ENCODE measurements around the gene MYO1C.
"Not testable (repeated sequence)": the region's sequence is repeated elsewhere in the genome, so short reads cannot be mapped to it uniquely, and the experiment has no call there.

MYO1C gene

DNA sequence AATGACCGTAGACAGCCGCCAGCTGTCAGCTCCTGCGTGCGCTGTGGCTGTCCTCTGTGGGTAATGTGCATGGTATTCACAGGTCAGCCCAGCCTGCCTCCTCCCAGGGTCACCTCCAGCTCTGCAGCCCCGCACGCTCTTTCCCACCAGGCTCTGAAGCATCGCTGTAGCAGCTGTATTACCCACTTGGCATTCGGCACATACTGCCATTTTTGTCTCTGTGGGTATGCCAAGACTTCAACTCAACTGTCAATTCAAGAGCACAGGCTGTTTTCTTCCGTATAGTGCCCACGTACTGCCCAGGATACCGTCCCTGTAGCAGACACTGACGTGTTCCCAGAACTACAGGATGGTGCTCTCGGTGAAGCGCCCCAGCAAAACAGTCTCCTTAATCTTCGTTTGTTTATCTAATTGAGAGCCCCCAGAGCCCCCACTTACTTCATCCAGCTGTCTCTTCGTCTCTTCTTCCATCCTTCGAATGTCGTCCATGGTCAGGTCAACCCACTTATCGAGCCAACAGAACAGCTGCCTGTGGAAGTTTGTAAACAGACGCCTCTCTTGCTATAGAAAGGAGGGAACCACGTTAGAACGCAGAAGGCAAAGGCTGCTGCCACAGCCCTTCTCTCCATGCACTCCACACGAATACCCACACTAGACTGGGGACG, 41.3 kb upstream of the MYO1C start:
- Histone ChIP-seq H3K4me2 (ENCODE audit: low read length) (no peak overlapping the region), H3K4me1 (ENCODE audit: control insufficient read depth in 1 of 2, insufficient read depth in 2 of 2, low read length in 2 of 2) (no peaks in the 10 kb centered on the region), H3K36me3 (ENCODE audit: control insufficient read depth in 1 of 2, insufficient read depth in 2 of 2, low read length in 2 of 2) (peaks cover 53 to 63% of the 10 kb centered on the region in 2 experiments), H4K8ac (ENCODE audit: low read depth, low read length) (no peak overlapping the region), H3K9ac (ENCODE audit: low read length) (no peak overlapping the region), H3K23ac (ENCODE audit: low read length) (no peak overlapping the region), H3K18ac (ENCODE audit: low read length) (no peak overlapping the region), H2BK120ac (ENCODE audit: insufficient read depth, low read length, poor library complexity) (no peak overlapping the region), H4K12ac (ENCODE audit: low read depth, low read length) (no peak overlapping the region), H2AK5ac (ENCODE audit: low read length) (no peak overlapping the region), H2AFZ (ENCODE audit: insufficient read depth, low read length, poor library complexity) (no peak overlapping the region), H2BK12ac (ENCODE audit: low read length) (no peak overlapping the region), H3K9me3 (ENCODE audit: insufficient read depth, low read depth, low read length) (no peaks in the 10 kb centered on the region), H3K79me1 (ENCODE audit: low read length) (no peaks in the 10 kb centered on the region), H2BK5ac (ENCODE audit: low read depth, low read length, poor library complexity) (no peak overlapping the region), H3K27ac (ENCODE audit: low read depth, low read length) (no peak overlapping the region), H3K4me3 (ENCODE audit: low read depth, low read length) (no peak overlapping the region), H3K27me3 (ENCODE audit: insufficient read depth, low read length) (no peaks in the 10 kb centered on the region), H3K14ac (ENCODE audit: low read length) (no peak overlapping the region), H3K4ac (ENCODE audit: low read depth, low read length) (no peak overlapping the region), H3K79me2 (ENCODE audit: control insufficient read depth, insufficient read depth, low read length, poor library complexity) (no peaks in the 10 kb centered on the region), H4K91ac (ENCODE audit: low read depth, low read length) (no peak overlapping the region)
- DNase-seq: no peak
- no CpG with 5 or more reads among the region's 24 CpGs for WGBS (ENCODE audit: extremely low coverage, insufficient coverage, insufficient read length)

DNA sequence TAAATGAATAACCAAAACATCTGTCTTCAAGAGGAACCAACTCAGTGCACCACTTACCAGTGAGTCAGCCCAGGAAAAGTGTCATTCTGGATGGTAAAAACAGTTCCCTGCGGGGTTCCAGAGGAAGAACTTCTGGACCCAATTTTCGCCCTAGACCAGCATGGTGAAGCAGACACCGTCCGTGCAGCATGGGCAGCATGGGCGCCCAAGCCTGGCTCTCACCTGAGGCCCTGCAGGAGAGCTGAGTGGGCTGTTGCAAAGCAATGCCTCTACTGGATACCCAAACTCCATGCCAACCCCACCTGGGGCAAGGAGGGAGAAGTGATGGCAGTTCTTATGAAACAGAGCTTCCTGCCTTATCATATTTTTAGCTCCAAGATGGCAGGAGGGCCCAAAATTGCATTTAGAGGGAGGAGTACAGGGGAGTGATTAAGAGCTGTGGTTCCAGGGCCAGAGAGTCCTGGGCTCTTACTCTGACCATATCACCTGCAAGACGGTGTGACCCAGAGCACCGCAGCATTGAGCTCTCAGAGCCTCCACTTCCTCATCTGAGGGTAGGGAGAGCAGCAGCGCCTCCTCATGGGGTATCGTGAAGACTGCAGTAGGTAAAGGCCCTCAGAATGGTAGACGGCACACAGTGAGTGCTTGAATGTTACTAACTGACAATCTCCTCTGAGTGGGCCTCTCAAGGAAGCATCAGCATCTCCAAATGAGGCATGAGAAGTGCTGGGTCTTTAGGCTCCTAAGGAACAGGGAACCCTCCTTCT, 40.5 kb upstream of the MYO1C start:
- no peaks in the 10 kb centered on the region for H3K4me1 ChIP-seq (ENCODE audit: control insufficient read depth in 1 of 2, insufficient read depth in 2 of 2, low read length in 2 of 2)
- no peak overlapping the region for H3K4me3 ChIP-seq (ENCODE audit: low read depth, low read length)
- no peaks in the 10 kb centered on the region for H3K27me3 ChIP-seq (ENCODE audit: insufficient read depth, low read length)
- DNase-seq: peak in 1 of 2 donors; percentile 19
- no peak overlapping the region for H2BK12ac ChIP-seq (ENCODE audit: low read length)
- no peak overlapping the region for H2AFZ ChIP-seq (ENCODE audit: insufficient read depth, low read length, poor library complexity)
- no peak overlapping the region for H2BK5ac ChIP-seq (ENCODE audit: low read depth, low read length, poor library complexity)
- H3K14ac ChIP-seq (ENCODE audit: low read length): no peak overlapping the region
- no peak overlapping the region for H3K27ac ChIP-seq (ENCODE audit: low read depth, low read length)
- H2BK120ac ChIP-seq (ENCODE audit: insufficient read depth, low read length, poor library complexity): no peak overlapping the region
- WGBS (ENCODE audit: extremely low coverage, insufficient coverage, insufficient read length): no CpG with 5 or more reads among the region's 10 CpGs
- no peak overlapping the region for H3K9ac ChIP-seq (ENCODE audit: low read length)
- no peaks in the 10 kb centered on the region for H3K79me2 ChIP-seq (ENCODE audit: control insufficient read depth, insufficient read depth, low read length, poor library complexity)
- no peak overlapping the region for H3K18ac ChIP-seq (ENCODE audit: low read length)
- H3K4me2 ChIP-seq (ENCODE audit: low read length): no peak overlapping the region
- peaks cover 49 to 60% of the 10 kb centered on the region in 2 experiments for H3K36me3 ChIP-seq (ENCODE audit: control insufficient read depth in 1 of 2, insufficient read depth in 2 of 2, low read length in 2 of 2)
- H3K9me3 ChIP-seq (ENCODE audit: insufficient read depth, low read depth, low read length): no peaks in the 10 kb centered on the region
- no peaks in the 10 kb centered on the region for H3K79me1 ChIP-seq (ENCODE audit: low read length)
- H2AK5ac ChIP-seq (ENCODE audit: low read length): no peak overlapping the region
- no peak overlapping the region for H4K91ac ChIP-seq (ENCODE audit: low read depth, low read length)
- no peak overlapping the region for H3K4ac ChIP-seq (ENCODE audit: low read depth, low read length)
- no peak overlapping the region for H4K12ac ChIP-seq (ENCODE audit: low read depth, low read length)
- H4K8ac ChIP-seq (ENCODE audit: low read depth, low read length): no peak overlapping the region
- no peak overlapping the region for H3K23ac ChIP-seq (ENCODE audit: low read length)

DNA sequence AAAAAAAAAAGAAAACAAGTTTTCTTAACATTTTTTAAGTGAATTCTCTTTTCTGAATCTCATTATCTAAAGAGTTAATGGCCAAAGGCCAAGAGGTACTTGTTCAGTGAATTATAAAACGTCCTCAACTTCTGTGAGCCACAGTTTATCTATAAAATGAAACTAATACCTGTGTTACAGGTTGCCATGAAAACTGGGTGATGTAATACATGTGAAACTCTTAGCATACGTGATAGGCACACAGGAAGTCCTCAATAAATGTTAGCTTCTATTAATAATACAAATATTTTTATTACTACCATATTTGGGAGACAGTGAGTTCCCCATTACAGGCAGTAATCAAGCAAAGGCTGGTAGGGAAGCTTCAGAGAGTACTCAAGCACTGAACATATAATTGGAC, 37.4 kb upstream of the MYO1C start:
- peaks cover 46 to 66% of the 10 kb centered on the region in 2 experiments for H3K36me3 ChIP-seq (ENCODE audit: control insufficient read depth in 1 of 2, insufficient read depth in 2 of 2, low read length in 2 of 2)
- no peak overlapping the region for H2BK5ac ChIP-seq (ENCODE audit: low read depth, low read length, poor library complexity)
- H3K27me3 ChIP-seq (ENCODE audit: insufficient read depth, low read length): no peaks in the 10 kb centered on the region
- H3K79me1 ChIP-seq (ENCODE audit: low read length): no peaks in the 10 kb centered on the region
- H4K12ac ChIP-seq (ENCODE audit: low read depth, low read length): no peak overlapping the region
- no CpG with 5 or more reads among the region's 2 CpGs for WGBS (ENCODE audit: extremely low coverage, insufficient coverage, insufficient read length)
- no peak overlapping the region for H3K4me2 ChIP-seq (ENCODE audit: low read length)
- no peak overlapping the region for H2AFZ ChIP-seq (ENCODE audit: insufficient read depth, low read length, poor library complexity)
- H3K4me1 ChIP-seq (ENCODE audit: control insufficient read depth in 1 of 2, insufficient read depth in 2 of 2, low read length in 2 of 2): no peaks in the 10 kb centered on the region
- no peak overlapping the region for H3K23ac ChIP-seq (ENCODE audit: low read length)
- H3K18ac ChIP-seq (ENCODE audit: low read length): no peak overlapping the region
- H3K79me2 ChIP-seq (ENCODE audit: control insufficient read depth, insufficient read depth, low read length, poor library complexity): no peaks in the 10 kb centered on the region
- no peak overlapping the region for H3K27ac ChIP-seq (ENCODE audit: low read depth, low read length)
- H4K91ac ChIP-seq (ENCODE audit: low read depth, low read length): no peak overlapping the region
- H3K4ac ChIP-seq (ENCODE audit: low read depth, low read length): no peak overlapping the region
- no peaks in the 10 kb centered on the region for H3K9me3 ChIP-seq (ENCODE audit: insufficient read depth, low read depth, low read length)
- no peak overlapping the region for H3K9ac ChIP-seq (ENCODE audit: low read length)
- H3K4me3 ChIP-seq (ENCODE audit: low read depth, low read length): no peak overlapping the region
- H4K8ac ChIP-seq (ENCODE audit: low read depth, low read length): no peak overlapping the region
- no peak for DNase-seq
- H2AK5ac ChIP-seq (ENCODE audit: low read length): no peak overlapping the region
- H2BK12ac ChIP-seq (ENCODE audit: low read length): no peak overlapping the region
- H3K14ac ChIP-seq (ENCODE audit: low read length): no peak overlapping the region
- no peak overlapping the region for H2BK120ac ChIP-seq (ENCODE audit: insufficient read depth, low read length, poor library complexity)

DNA sequence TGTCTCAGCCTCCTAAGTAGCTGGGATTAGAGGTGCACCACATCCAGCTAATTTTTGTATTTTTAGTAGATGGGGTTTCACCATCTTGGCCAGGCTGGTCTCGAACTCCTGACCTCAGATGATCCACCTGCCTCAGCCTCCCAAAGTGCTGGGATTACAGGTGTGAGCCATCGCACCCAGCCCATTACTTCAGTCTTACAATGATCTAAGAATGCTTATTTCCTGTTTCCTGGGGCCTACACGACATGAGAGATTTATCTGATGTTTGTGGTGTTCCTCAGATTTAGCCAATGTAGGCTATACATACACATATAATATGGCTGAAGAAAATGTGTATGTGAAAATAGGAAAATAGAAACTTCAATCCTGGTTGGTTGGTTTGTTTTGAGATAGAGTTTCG, 34.4 kb upstream of the MYO1C start:
- not testable (repeated sequence) for H3K4ac ChIP-seq (ENCODE audit: low read depth, low read length); H3K4me2 ChIP-seq (ENCODE audit: low read length); H4K91ac ChIP-seq (ENCODE audit: low read depth, low read length); H2BK12ac ChIP-seq (ENCODE audit: low read length); H4K12ac ChIP-seq (ENCODE audit: low read depth, low read length); H3K23ac ChIP-seq (ENCODE audit: low read length); H3K18ac ChIP-seq (ENCODE audit: low read length); H2BK5ac ChIP-seq (ENCODE audit: low read depth, low read length, poor library complexity); H2AK5ac ChIP-seq (ENCODE audit: low read length); H3K9ac ChIP-seq (ENCODE audit: low read length); H4K8ac ChIP-seq (ENCODE audit: low read depth, low read length); DNase-seq; H3K27me3 ChIP-seq (ENCODE audit: insufficient read depth, low read length); H2AFZ ChIP-seq (ENCODE audit: insufficient read depth, low read length, poor library complexity); H3K14ac ChIP-seq (ENCODE audit: low read length); H3K4me3 ChIP-seq (ENCODE audit: low read depth, low read length); H3K4me1 ChIP-seq (ENCODE audit: control insufficient read depth in 1 of 2, insufficient read depth in 2 of 2, low read length in 2 of 2); H3K9me3 ChIP-seq (ENCODE audit: insufficient read depth, low read depth, low read length); H3K79me1 ChIP-seq (ENCODE audit: low read length); H3K79me2 ChIP-seq (ENCODE audit: control insufficient read depth, insufficient read depth, low read length, poor library complexity); H2BK120ac ChIP-seq (ENCODE audit: insufficient read depth, low read length, poor library complexity); H3K27ac ChIP-seq (ENCODE audit: low read depth, low read length)
- peaks cover 24 to 49% of the 10 kb centered on the region in 2 experiments for H3K36me3 ChIP-seq (ENCODE audit: control insufficient read depth in 1 of 2, insufficient read depth in 2 of 2, low read length in 2 of 2)
- no CpG with 5 or more reads among the region's 4 CpGs for WGBS (ENCODE audit: extremely low coverage, insufficient coverage, insufficient read length)
